IMR-90 (cell line): ENCODE results near the gene KLHDC1. TPM values are rescaled to one million over a fixed set of nuclear protein-coding genes. Genes with fewer than 3 reads are reported as not detected.

Experiments used
- ATAC-seq: fragments of 200-7000 bp; cut with Tn5 transposase; 2 replicates; pipeline ENCODE4 v1.9.1; 2020; ENCODE audit warnings: low read depth, mild to moderate bottlenecking, moderate library complexity
- BruUV-seq: library from RNA; stranded (reverse); fragments of 400-500 nt; replicated peaks from 2 replicates; lab custom pipeline; 2021; lab: Mats Ljungman, UMichigan
- CTCF ChIA-PET: fragments of 300-600 bp; formaldehyde crosslinking; extraction: SDS; loops from one replicate; lab custom pipeline; 2021; ENCODE audit warnings: antibody characterized with exemption; lab: Yijun Ruan, JAX
- POLR2A ChIA-PET: fragments of 300-600 bp; sonication (Branson Sonifier 250); formaldehyde crosslinking; loops from one replicate; lab custom pipeline; 2022; ENCODE audit warnings: antibody characterized with exemption; ENCODE audit not compliant: unreplicated experiment; lab: Charles Lee
- DNase-seq: peaks from one replicate; pipeline ENCODE4 v3.0.0; 2013
- H2AFZ ChIP-seq: replicated peaks from 2 replicates; pipeline ENCODE3; 2013; ENCODE audit warnings: low read length, mild to moderate bottlenecking; ENCODE audit not compliant: poor library complexity
- H2AK5ac ChIP-seq: 2 replicates; pipeline ENCODE4 v1.6.1; 2013; ENCODE audit warnings: low read depth, low read length, inconsistent platforms
- H2AK9ac ChIP-seq: replicated peaks from 2 replicates; pipeline ENCODE3; 2013; ENCODE audit warnings: mild to moderate bottlenecking, low read depth, low read length, moderate library complexity; ENCODE audit not compliant: poor library complexity
- H2BK120ac ChIP-seq: 2 replicates; pipeline ENCODE4 v1.6.1; 2013; ENCODE audit warnings: low read depth, low read length, inconsistent platforms
- H2BK15ac ChIP-seq: 3 replicates; pipeline ENCODE4 v1.6.1; 2013; ENCODE audit warnings: low read depth, low read length, inconsistent platforms
- H2BK20ac ChIP-seq: 2 replicates; pipeline ENCODE4 v1.6.1; 2013; ENCODE audit warnings: low read depth, mild to moderate bottlenecking, inconsistent platforms, low read length, moderate library complexity
- H2BK5ac ChIP-seq: 2 replicates; pipeline ENCODE4 v1.6.1; 2013; ENCODE audit warnings: mild to moderate bottlenecking, low read depth, low read length, inconsistent platforms; ENCODE audit not compliant: poor library complexity, severe bottlenecking
- H3K14ac ChIP-seq: replicated peaks from 2 replicates; pipeline ENCODE4 v1.6.1; 2013; ENCODE audit warnings: low read depth, low read length, inconsistent platforms
- H3K18ac ChIP-seq: 2 replicates; pipeline ENCODE4 v1.6.1; 2013; ENCODE audit warnings: low read depth, low read length, control low read depth
- H3K23ac ChIP-seq: 2 replicates; pipeline ENCODE4 v1.6.1; 2013; ENCODE audit warnings: low read depth, low read length, inconsistent platforms
- H3K27ac ChIP-seq: 2 replicates; pipeline ENCODE4 v1.5.1; 2013; ENCODE audit warnings: mild to moderate bottlenecking, control low read depth, low read length; ENCODE audit not compliant: insufficient read depth
- H3K27me3 ChIP-seq: 2 replicates; pipeline ENCODE4 v1.6.1; 2013; ENCODE audit warnings: low read length; ENCODE audit not compliant: control insufficient read depth, insufficient read depth
- H3K36me3 ChIP-seq: 2 replicates; pipeline ENCODE4 v1.6.1; 2013; ENCODE audit warnings: low read length, mixed read lengths; ENCODE audit not compliant: control insufficient read depth, insufficient read depth
- H3K4ac ChIP-seq: 2 replicates; pipeline ENCODE4 v1.6.1; 2013; ENCODE audit warnings: low read depth, low read length, inconsistent platforms
- H3K4me1 ChIP-seq: 2 replicates; pipeline ENCODE4 v1.6.1; 2013; ENCODE audit warnings: low read length, mixed read lengths; ENCODE audit not compliant: control insufficient read depth, insufficient read depth
- H3K4me2 ChIP-seq: 2 replicates; pipeline ENCODE4 v1.6.1; 2013; ENCODE audit warnings: low read depth, mild to moderate bottlenecking, control low read depth, low read length, moderate library complexity
- H3K4me3 ChIP-seq: 2 replicates; pipeline ENCODE4 v1.5.1; 2013; ENCODE audit warnings: low read depth, mild to moderate bottlenecking, control low read depth, low read length, moderate library complexity; ENCODE audit not compliant: insufficient read depth
- H3K56ac ChIP-seq: 2 replicates; pipeline ENCODE4 v1.6.1; 2013; ENCODE audit warnings: low read length, inconsistent platforms; ENCODE audit not compliant: insufficient read depth; ENCODE audit errors: extremely low read depth
- H3K79me1 ChIP-seq, 2 experiments: 2 replicates each; pipeline ENCODE4 v1.6.1; 2013; ENCODE audit warnings: low read length in 2 of 2, inconsistent platforms in 1 of 2, low read depth in 1 of 2
- H3K9ac ChIP-seq: 2 replicates; pipeline ENCODE4 v1.6.1; 2013; ENCODE audit warnings: low read depth, low read length, control low read depth
- H3K9me1 ChIP-seq: 2 replicates; pipeline ENCODE4 v1.6.1; 2013; ENCODE audit warnings: low read length, inconsistent platforms; ENCODE audit not compliant: insufficient read depth
- H3K9me3 ChIP-seq: 2 replicates; pipeline ENCODE4 v1.6.1; 2013; ENCODE audit warnings: low read length; ENCODE audit not compliant: control insufficient read depth, insufficient read depth
- H4K20me1 ChIP-seq: 2 replicates; pipeline ENCODE4 v1.6.1; 2013; ENCODE audit warnings: low read length, inconsistent platforms; ENCODE audit not compliant: insufficient read depth
- H4K5ac ChIP-seq: 2 replicates; pipeline ENCODE4 v1.6.1; 2013; ENCODE audit warnings: mild to moderate bottlenecking, low read depth, low read length, control low read depth
- H4K8ac ChIP-seq, 2 experiments: 2 replicates each; pipeline ENCODE4 v1.6.1; 2013; ENCODE audit warnings: low read depth in 2 of 2, low read length in 2 of 2, control low read depth in 1 of 2, inconsistent platforms in 1 of 2
- H4K91ac ChIP-seq: 2 replicates; pipeline ENCODE4 v1.6.1; 2013; ENCODE audit warnings: low read depth, low read length, inconsistent platforms; ENCODE audit not compliant: insufficient read depth
- BHLHE40 ChIP-seq: fragments of 150-350 bp; IDR thresholded peaks from 2 replicates; pipeline ENCODE4 v1.6.1; 2016; ENCODE audit warnings: mild to moderate bottlenecking, low read depth, low read length
- CEBPB ChIP-seq: IDR thresholded peaks from 2 replicates; pipeline ENCODE4 v1.6.1; 2012; ENCODE audit warnings: low read depth, low read length, improper control_type of control experiment
- CHD1 ChIP-seq: IDR thresholded peaks from 2 replicates; pipeline ENCODE4 v1.6.1; 2012; ENCODE audit warnings: low read depth, low read length, improper control_type of control experiment
- ELK1 ChIP-seq: fragments of 150-350 bp; IDR thresholded peaks from 2 replicates; pipeline ENCODE4 v1.6.1; 2016; ENCODE audit warnings: low read depth, mild to moderate bottlenecking, low read length, moderate library complexity, borderline replicate concordance
- FOS ChIP-seq: fragments of 150-350 bp; IDR thresholded peaks from 2 replicates; pipeline ENCODE4 v1.6.1; 2016; ENCODE audit warnings: low read depth, low read length
- MAFK ChIP-seq: IDR thresholded peaks from 2 replicates; pipeline ENCODE4 v1.6.1; 2012; ENCODE audit warnings: low read depth, low read length, improper control_type of control experiment
- MAZ ChIP-seq: IDR thresholded peaks from 2 replicates; pipeline ENCODE4 v1.6.1; 2012; ENCODE audit warnings: low read depth, mild to moderate bottlenecking, low read length, improper control_type of control experiment, moderate library complexity, borderline replicate concordance
- MXI1 ChIP-seq: IDR thresholded peaks from 2 replicates; pipeline ENCODE4 v1.6.1; 2012; ENCODE audit warnings: low read depth, mild to moderate bottlenecking, low read length, moderate library complexity, borderline replicate concordance
- NFE2L2 ChIP-seq: fragments of 150-350 bp; IDR thresholded peaks from 2 replicates; pipeline ENCODE4 v1.6.1; 2016; ENCODE audit warnings: low read depth, mild to moderate bottlenecking, low read length
- POLR2A ChIP-seq: IDR thresholded peaks from 2 replicates; pipeline ENCODE4 v1.6.1; 2012; ENCODE audit warnings: mild to moderate bottlenecking, low read depth, low read length
- RCOR1 ChIP-seq: IDR thresholded peaks from 2 replicates; pipeline ENCODE4 v1.6.1; 2012; ENCODE audit warnings: mild to moderate bottlenecking, low read length, improper control_type of control experiment; ENCODE audit not compliant: insufficient replicate concordance
- RFX5 ChIP-seq: IDR thresholded peaks from 2 replicates; pipeline ENCODE4 v1.8.0; 2012; ENCODE audit warnings: low read depth, mild to moderate bottlenecking, low read length, moderate library complexity
- SMC3 ChIP-seq: fragments of 150-350 bp; IDR thresholded peaks from 2 replicates; pipeline ENCODE4 v1.6.1; 2016; ENCODE audit warnings: low read depth, mild to moderate bottlenecking, antibody characterized with exemption, low read length, moderate library complexity
- USF2 ChIP-seq: fragments of 150-350 bp; IDR thresholded peaks from 2 replicates; pipeline ENCODE4 v1.6.1; 2017; ENCODE audit warnings: mild to moderate bottlenecking, antibody characterized with exemption, low read length, low read depth
- WGBS, 2 experiments: methylation state at CpG; one replicate each; pipeline versions ENCODE4 v1.1.5 to v1.1.7; 2013; ENCODE audit warnings: missing lambda C conversion rate in 2 of 2; ENCODE audit not compliant: insufficient read length in 1 of 2; ENCODE audit errors: extremely low coverage in 2 of 2; 5-methylcytosine and 5-hydroxymethylcytosine counted together
- dilution Hi-C: fragments of 300-500 bp; cut with HindIII; formaldehyde crosslinking; loops from one replicate; pipeline ENCODE4 v1.14.3; 2018; ENCODE audit warnings: low sequenced_read_pairs; ENCODE audit not compliant: unreplicated experiment
- in situ Hi-C: fragments of 300-500 bp; cut with MboI; formaldehyde crosslinking; loops from 3 replicates; pipeline ENCODE4 v1.14.3; 2019; ENCODE audit warnings: low sequenced_read_pairs, inconsistent platforms, mixed read lengths
- intact Hi-C: fragments of 100-400 bp; cut with micrococcal nuclease; formaldehyde crosslinking; loops from 2 replicates; pipeline ENCODE4 v1.10.0; 2022
- polyA plus RNA-seq, 3 experiments: library from polyadenylated mRNA; depleted of rRNA; stranded (reverse); fragments of >200 nt; gene quantifications; 2 replicates each; pipeline ENCODE4 v1.2.3, GENCODE V29; 2012; ENCODE audit warnings: low replicate concordance in 1 of 3
- total RNA-seq: library from RNA; depleted of rRNA; stranded (reverse); fragments of >200 nt; gene quantifications from 2 replicates; pipeline ENCODE4 v1.2.3, GENCODE V29; 2012
- TF ChIP-seq, protein P1 (sequence below): conservative IDR thresholded peaks from 2 replicates; pipeline ENCODE4 v1.5.1; 2012; ENCODE audit warnings: mild to moderate bottlenecking, low read depth, low read length, improper control_type of control experiment

The KLHDC1 gene
- total and polyA plus RNA-seq, 2 of the 4 experiments (the other 2 are of a cell fraction), result 0.51 to 0.90 TPM

GRCh38 chr14:49677643-49678042 lies 15.3 kb upstream of the KLHDC1 start:
- peaks cover 3 to 19% of the 10 kb centered on the region in 2 experiments; a peak in 3 of 4 replicates for H3K79me1 ChIP-seq
- no peak overlapping the region for H2BK15ac ChIP-seq
- H4K5ac ChIP-seq, result no peak overlapping the region
- H3K56ac ChIP-seq, result no peak overlapping the region
- H3K4me2 ChIP-seq, result no peak overlapping the region
- H3K9me1 ChIP-seq, result peaks cover 6% of the 10 kb centered on the region
- CTCF ChIA-PET, result interaction anchor here (0.5 to 1.2 kb wide), 3 partner anchors 33 to 106 kb away, joined by 3 to 8 read pairs (median 4); no protein-coding TSS in a partner anchor
- TF ChIP-seq MAFK (no peak), FOS (no peak), SMC3 (no peak), MAZ (no peak), RCOR1 (no peak), MXI1 (no peak), ELK1 (no peak), NFE2L2 (no peak), RFX5 (no peak), BHLHE40 (no peak), CEBPB (no peak), CHD1 (no peak), USF2 (no peak), POLR2A (no peak)
- TF ChIP-seq, protein P1, sequence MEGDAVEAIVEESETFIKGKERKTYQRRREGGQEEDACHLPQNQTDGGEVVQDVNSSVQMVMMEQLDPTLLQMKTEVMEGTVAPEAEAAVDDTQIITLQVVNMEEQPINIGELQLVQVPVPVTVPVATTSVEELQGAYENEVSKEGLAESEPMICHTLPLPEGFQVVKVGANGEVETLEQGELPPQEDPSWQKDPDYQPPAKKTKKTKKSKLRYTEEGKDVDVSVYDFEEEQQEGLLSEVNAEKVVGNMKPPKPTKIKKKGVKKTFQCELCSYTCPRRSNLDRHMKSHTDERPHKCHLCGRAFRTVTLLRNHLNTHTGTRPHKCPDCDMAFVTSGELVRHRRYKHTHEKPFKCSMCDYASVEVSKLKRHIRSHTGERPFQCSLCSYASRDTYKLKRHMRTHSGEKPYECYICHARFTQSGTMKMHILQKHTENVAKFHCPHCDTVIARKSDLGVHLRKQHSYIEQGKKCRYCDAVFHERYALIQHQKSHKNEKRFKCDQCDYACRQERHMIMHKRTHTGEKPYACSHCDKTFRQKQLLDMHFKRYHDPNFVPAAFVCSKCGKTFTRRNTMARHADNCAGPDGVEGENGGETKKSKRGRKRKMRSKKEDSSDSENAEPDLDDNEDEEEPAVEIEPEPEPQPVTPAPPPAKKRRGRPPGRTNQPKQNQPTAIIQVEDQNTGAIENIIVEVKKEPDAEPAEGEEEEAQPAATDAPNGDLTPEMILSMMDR, result no peak
- ATAC-seq, result no peak
- intact Hi-C loops (no loop called here), in situ Hi-C loops (no loop called here), dilution Hi-C loops (no loop called here)
- H3K4me3 ChIP-seq, result no peak overlapping the region
- 0 out of 2 replicates have a peak, but pooled peaks cover 2% of the 10 kb centered on the region for H3K36me3 ChIP-seq
- H3K4me1 ChIP-seq, result no peaks in the 10 kb centered on the region
- no CpG with 5 or more reads among the region's 4 CpGs for WGBS, 2 experiments
- no peak overlapping the region for H3K23ac ChIP-seq
- no peaks in the 10 kb centered on the region; the same call in 1 of the 2 replicates for H4K20me1 ChIP-seq
- H3K27me3 ChIP-seq, result no peaks in the 10 kb centered on the region
- peak overlapping the region; percentile 21 for H2AFZ ChIP-seq
- no peak overlapping the region for H3K18ac ChIP-seq
- no peak overlapping the region for H2BK120ac ChIP-seq
- H2BK5ac ChIP-seq, result no peak overlapping the region
- H3K9ac ChIP-seq, result no peak overlapping the region
- no peak overlapping the region for H3K14ac ChIP-seq
- no peak overlapping the region for H4K8ac ChIP-seq
- no peaks in the 10 kb centered on the region for H3K9me3 ChIP-seq
- no peak overlapping the region for H3K27ac ChIP-seq
- POLR2A ChIA-PET, result interaction anchor here (0.6 kb wide), 1 partner anchor 33 kb away, joined by 3 read pairs; no protein-coding TSS in a partner anchor
- no peak overlapping the region for H4K91ac ChIP-seq
- no TSS peak for BruUV-seq
- H2AK5ac ChIP-seq, result no peak overlapping the region
- H2BK20ac ChIP-seq, result no peak overlapping the region
- DNase-seq, result no peak
- H2AK9ac ChIP-seq, result no peak overlapping the region
- no peak overlapping the region for H3K4ac ChIP-seq
